Memory B cell (primary cell): ENCODE data around the gene TRAF5.
"Not testable (repeated sequence)": the region's sequence is repeated elsewhere in the genome, so short reads cannot be mapped to it uniquely, and the experiment has no call there.

ENCODE experiments used
- ATAC-seq: fragments of 150-1000 bp; cut with Tn5 transposase; 2 replicates; pipeline ENCODE4 v1.10.0; 2021; ENCODE audit warnings: low read depth, mild to moderate bottlenecking, moderate library complexity
- DNase-seq, 2 donors: peaks; one replicate each; pipeline ENCODE4 v3.0.0; 2022; ENCODE audit warnings: low spot score in 2 of 2
- H3K27ac Mint-ChIP-seq: one replicate; pipeline ENCODE4 v1.8.0; 2022; ENCODE audit warnings: mild to moderate bottlenecking, moderate library complexity, mixed read lengths
- H3K27me3 Mint-ChIP-seq: one replicate; pipeline ENCODE4 v1.8.0; 2022; ENCODE audit warnings: mixed read lengths
- H3K36me3 Mint-ChIP-seq: one replicate; pipeline ENCODE4 v1.8.0; 2022; ENCODE audit warnings: mild to moderate bottlenecking, mixed read lengths
- H3K4me1 Mint-ChIP-seq: one replicate; pipeline ENCODE4 v1.8.0; 2022; ENCODE audit warnings: mixed read lengths
- H3K4me3 Mint-ChIP-seq: one replicate; pipeline ENCODE4 v1.8.0; 2022; ENCODE audit warnings: mild to moderate bottlenecking, moderate library complexity, mixed read lengths
- H3K9me3 Mint-ChIP-seq: one replicate; pipeline ENCODE4 v1.8.0; 2022; ENCODE audit warnings: mixed read lengths

TRAF5 gene

DNA sequence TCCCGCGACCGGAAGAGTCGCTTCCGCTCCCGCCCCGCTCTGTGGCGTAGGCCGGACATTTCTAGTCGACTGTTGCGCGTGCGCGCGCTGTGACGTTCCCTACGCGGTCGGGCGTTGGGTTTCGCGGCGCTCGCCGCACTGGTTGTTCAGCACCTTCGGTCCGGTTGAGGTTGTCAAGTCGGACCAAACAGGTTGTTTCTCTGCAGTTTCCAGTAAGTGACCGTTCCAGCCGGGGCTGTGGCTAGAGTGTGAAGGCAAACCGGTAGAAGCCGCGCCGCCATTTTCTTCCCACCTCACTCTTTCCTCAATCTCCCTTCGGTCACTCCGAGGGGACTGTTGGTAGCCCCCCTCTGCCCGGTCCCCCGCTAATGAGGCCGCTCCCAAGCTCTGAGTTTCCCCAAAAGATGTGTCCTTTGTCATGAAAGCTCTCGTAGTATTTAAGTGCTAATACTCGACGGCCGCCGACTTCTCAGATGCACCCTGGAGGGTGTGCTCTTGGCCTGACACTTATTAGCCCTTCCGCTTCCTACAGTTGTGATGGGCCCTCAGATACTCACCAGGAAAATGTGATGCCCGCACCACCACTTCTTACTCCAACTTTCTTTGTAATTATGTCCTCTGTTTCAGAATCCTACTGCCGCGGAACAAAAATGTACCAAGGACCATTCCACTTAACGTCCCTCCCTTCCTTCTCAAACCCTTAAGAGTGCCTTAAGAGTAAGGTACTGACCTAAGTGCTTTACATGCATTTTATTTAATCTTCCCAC is 56.3 kb downstream of the TRAF5 start:
- peaks cover 13% of the 10 kb centered on the region for H3K4me1 Mint-ChIP-seq
- no peaks in the 10 kb centered on the region for H3K27me3 Mint-ChIP-seq
- ATAC-seq (peak; percentile 92), DNase-seq (peak; percentile 65 to 75)
- H3K9me3 Mint-ChIP-seq = no peaks in the 10 kb centered on the region
- peak overlapping the region; percentile 94 for H3K4me3 Mint-ChIP-seq
- H3K36me3 Mint-ChIP-seq = no peaks in the 10 kb centered on the region
- H3K27ac Mint-ChIP-seq = peak overlapping the region; percentile 98

DNA sequence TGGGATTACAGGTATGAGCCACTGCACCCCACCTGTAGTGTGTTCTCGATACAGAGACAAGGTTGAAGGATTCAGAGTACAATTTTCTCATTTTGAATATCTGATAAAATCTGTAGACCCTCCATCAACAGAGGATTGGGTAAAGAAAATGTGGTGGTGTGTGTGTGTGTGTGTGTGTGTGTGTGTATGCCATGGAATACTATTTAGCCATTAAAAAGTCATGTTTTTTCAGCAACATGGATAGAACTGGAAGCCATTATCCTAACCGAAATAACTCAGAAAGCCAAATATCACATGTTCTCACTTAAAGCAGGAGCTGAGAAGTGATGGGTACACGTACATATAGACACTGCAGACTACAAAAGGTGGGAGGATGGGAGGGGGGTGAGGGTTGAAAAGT is 57.9 kb downstream of the TRAF5 start:
- H3K4me3 Mint-ChIP-seq = no peak overlapping the region
- ATAC-seq (no peak), DNase-seq (no peak)
- no peaks in the 10 kb centered on the region for H3K36me3 Mint-ChIP-seq
- H3K27ac Mint-ChIP-seq = no peak overlapping the region
- peaks cover 9% of the 10 kb centered on the region for H3K4me1 Mint-ChIP-seq
- no peaks in the 10 kb centered on the region for H3K27me3 Mint-ChIP-seq
- H3K9me3 Mint-ChIP-seq = no peaks in the 10 kb centered on the region

DNA sequence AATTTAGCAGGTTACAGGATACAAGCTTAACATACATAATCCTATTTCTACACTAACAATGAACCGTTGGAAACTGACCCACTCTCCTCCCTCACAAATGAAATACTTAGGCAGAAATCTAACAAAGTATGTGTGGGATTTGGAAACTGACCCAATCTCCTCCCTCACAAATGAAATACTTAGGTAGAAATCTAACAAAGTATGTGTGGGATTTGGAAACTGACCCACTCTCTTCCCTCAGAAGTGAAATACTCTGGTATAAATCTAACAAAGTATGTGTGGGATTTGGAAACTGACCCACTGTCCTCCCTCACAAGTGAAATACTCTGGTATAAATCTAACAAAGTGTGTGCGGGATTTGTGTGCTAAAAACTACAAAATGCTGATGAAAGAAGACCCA is 60.3 kb downstream of the TRAF5 start:
- H3K4me3 Mint-ChIP-seq = no peak overlapping the region
- peaks cover 2% of the 10 kb centered on the region for H3K9me3 Mint-ChIP-seq
- H3K27ac Mint-ChIP-seq = no peak overlapping the region
- H3K27me3 Mint-ChIP-seq = no peaks in the 10 kb centered on the region
- H3K36me3 Mint-ChIP-seq = no peaks in the 10 kb centered on the region
- peaks cover 7% of the 10 kb centered on the region for H3K4me1 Mint-ChIP-seq
- DNase-seq = no peak
- ATAC-seq = no peak

DNA sequence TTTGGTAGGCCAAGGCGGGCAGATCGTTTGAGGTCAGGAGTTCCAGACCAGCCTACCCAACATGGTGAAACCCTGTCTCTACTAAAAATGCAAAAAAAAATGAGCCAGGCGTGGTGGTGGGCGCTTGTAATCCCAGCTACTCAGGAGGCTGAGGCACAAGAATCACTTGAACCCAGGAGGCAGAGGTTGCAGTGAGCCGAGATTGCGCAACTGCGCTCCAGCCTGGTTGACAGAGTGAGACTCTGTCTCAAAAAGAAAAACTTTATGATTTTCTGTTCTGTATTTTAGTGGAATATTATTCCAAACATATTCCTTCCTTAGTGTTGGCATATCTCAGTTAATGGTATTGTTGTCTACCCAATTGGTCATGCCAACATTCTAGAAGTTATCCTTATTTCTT is 64.2 kb downstream of the TRAF5 start:
- H3K27ac Mint-ChIP-seq, H3K4me1 Mint-ChIP-seq: not testable (repeated sequence)

DNA sequence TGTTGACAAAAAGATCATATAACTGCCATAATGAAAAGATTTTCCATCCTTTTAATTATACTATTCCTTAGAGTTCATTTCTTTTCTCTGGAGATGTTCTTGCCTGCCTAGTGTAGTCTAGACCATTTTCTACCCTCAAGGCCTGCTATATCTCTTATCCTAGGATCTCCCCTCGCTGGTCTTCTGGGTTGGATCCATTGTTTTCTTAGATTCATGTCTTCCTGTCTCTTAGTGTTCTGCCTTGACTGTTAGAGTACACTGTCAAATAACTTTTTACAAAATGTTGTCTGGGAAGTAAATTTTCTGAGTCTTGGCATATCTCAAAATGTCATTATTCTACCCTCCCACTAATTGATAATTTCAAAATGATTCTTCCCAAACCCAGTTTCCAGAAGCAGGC is 66.6 kb downstream of the TRAF5 start:
- Mint-ChIP-seq H3K9me3 (peaks cover 2% of the 10 kb centered on the region), H3K4me3 (no peak overlapping the region), H3K36me3 (peaks cover 17% of the 10 kb centered on the region), H3K27me3 (no peaks in the 10 kb centered on the region), H3K4me1 (no peaks in the 10 kb centered on the region), H3K27ac (no peak overlapping the region)
- no peak for ATAC-seq
- DNase-seq = no peak

More for the DNA sequence above, 64.2 kb downstream of the TRAF5 start:
- ATAC-seq, DNase-seq, H3K36me3 Mint-ChIP-seq, H3K27me3 Mint-ChIP-seq, H3K4me3 Mint-ChIP-seq, H3K9me3 Mint-ChIP-seq: not testable (repeated sequence)

DNA sequence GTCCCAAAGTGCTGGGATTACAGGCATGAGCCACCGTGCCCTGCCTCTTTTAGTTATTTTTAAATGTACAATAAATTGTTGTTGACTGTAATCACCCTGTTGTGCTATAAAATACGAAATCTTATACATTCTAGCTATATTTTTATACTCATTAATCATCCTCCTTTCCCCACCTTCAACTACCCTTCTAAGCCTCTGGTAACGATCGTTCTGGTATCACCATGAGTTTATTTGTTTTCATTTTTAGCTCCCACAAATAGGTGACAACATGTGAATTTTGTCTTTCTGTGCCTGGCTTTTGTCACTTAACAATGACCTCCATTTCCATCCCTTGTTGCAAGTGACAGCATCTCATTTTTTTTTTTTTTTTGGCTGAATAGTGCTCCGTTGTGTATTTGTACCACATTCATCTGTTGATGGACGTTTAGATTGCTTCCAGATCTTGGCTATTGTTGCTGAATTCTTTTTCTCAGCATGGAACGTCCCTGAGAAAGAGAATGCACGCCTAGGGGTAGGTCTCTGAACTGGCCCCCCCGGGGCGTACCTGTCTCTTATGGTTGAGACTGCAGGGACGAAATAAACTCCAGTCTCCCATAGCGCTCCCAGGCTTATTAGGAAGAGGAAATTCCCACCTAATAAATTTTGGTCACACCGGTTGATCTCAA is 71.8 kb downstream of the TRAF5 start:
- H3K4me3 Mint-ChIP-seq, ATAC-seq, H3K27ac Mint-ChIP-seq, DNase-seq, H3K9me3 Mint-ChIP-seq, H3K27me3 Mint-ChIP-seq: not testable (repeated sequence)
- peaks cover 31% of the 10 kb centered on the region for H3K36me3 Mint-ChIP-seq
- peaks cover 14% of the 10 kb centered on the region for H3K4me1 Mint-ChIP-seq

DNA sequence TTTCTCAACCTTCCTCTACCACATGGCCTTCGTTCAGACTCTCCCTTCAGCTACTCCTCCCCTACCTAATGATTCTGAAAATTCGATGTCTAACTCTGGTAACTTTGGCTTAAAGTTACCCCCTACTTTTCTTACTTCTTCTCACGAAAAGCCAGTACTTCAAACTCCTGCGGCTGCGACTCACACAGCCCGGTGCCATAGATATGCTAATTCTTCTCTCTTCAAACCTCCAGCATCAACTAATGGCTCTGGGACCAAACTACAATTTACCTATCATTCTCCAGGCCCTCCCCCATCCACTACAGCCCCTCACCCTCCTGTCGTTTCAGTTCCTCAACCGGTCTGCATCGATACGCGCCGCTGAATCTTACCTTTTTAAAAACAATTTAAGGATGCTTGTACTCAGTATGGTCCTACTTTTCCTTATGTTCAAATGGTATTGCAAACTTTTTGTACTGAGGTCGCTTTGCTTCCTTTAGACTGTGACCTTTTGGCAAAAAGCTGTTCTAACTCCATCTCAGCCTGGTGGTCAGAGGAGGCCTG is 73.3 kb downstream of the TRAF5 start:
- Mint-ChIP-seq H3K27ac (peak overlapping the region; percentile 88), H3K4me1 (peaks cover 14% of the 10 kb centered on the region), H3K36me3 (peaks cover 32% of the 10 kb centered on the region), H3K4me3 (peak overlapping the region; percentile 59)
- not testable (repeated sequence) for H3K9me3 Mint-ChIP-seq, H3K27me3 Mint-ChIP-seq, DNase-seq, ATAC-seq

DNA sequence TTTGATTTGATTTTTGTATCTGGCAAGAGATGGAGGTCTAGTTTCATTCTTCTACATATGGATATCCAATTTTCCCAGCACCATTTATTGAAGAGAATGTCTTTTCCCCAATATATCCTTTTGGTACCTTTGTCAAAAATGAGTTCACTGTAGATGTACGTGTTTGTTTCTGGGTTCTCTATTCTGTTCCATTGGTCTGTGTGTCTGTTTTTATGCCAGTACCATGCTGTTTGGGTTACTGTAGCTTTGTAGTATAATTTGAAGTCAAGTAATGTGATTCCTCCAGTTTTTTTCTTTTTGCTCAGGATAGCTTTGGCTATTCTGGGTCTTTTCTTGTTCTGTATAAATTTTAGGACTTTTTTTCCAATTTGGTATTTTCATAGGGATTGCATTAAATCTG is 75.1 kb downstream of the TRAF5 start:
- Mint-ChIP-seq H3K9me3 (peaks cover 11% of the 10 kb centered on the region), H3K4me1 (peaks cover 14% of the 10 kb centered on the region), H3K27ac (peak overlapping the region; percentile 88), H3K36me3 (peaks cover 32% of the 10 kb centered on the region)
- not testable (repeated sequence) for H3K4me3 Mint-ChIP-seq, ATAC-seq, H3K27me3 Mint-ChIP-seq, DNase-seq

DNA sequence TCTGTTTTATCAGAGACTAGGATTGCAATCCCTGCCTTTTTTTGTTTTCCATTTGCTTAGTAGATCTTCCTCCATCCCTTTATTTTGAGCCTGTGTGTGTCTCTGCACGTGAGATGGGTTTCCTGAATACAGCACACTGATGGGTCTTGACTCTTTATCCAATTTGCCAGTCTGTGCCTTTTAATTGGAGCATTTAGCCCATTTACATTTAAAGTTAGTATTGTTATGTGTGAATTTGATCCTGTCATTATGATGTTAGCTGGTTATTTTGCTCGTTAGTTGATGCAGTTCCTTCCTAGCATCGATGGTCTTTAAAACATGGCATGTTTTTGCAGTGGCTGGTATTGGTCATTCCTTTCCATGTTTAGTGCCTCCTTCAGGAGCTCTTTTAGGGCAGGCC is 79.5 kb downstream of the TRAF5 start:
- H3K27me3 Mint-ChIP-seq, H3K27ac Mint-ChIP-seq, ATAC-seq, H3K4me3 Mint-ChIP-seq, DNase-seq: not testable (repeated sequence)
- H3K36me3 Mint-ChIP-seq = peaks cover 27% of the 10 kb centered on the region
- H3K4me1 Mint-ChIP-seq = peaks cover 13% of the 10 kb centered on the region
- H3K9me3 Mint-ChIP-seq = peaks cover 12% of the 10 kb centered on the region

DNA sequence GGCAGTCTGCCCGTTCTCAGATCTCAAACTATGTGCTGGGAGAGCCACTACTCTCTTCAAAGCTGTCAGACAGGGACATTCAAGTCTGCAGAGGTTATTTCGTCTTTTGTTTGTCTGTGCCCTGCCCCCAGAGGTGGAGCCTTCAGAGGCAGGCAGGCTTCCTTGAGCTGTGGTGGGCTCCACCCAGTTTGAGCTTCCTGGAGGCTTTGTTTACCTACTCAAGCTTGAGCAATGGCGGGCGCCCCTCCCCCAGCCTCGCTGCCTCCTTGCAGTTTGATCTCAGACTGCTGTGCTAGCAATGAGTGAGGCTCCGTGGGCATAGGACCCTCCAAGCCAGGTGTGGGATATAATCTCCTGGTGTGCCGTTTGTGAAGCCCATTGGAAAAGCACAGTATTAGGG is 81.1 kb downstream of the TRAF5 start:
- not testable (repeated sequence) for H3K27me3 Mint-ChIP-seq, H3K27ac Mint-ChIP-seq, ATAC-seq, H3K9me3 Mint-ChIP-seq, DNase-seq, H3K4me3 Mint-ChIP-seq
- peaks cover 11% of the 10 kb centered on the region for H3K4me1 Mint-ChIP-seq
- H3K36me3 Mint-ChIP-seq = peaks cover 23% of the 10 kb centered on the region

DNA sequence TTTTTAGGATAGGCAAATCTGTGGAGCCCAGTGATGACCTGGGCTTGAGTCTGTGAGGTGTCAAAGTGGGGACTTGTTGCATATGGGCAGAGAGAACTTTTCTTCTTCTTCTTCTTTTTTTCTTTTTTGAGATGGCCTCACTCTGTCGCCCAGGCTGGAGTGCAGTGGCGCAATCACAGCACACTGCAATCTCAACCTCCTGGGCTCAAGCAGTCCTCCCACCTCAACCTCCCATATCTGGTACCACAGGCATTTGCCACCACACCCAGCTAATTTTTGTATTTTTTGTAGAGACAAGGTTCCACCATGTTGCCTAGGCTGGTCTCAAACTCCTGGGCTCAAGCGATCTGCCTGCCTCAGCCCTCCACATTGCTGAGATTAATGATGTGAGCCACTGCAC is 85.0 kb downstream of the TRAF5 start:
- H3K27ac Mint-ChIP-seq = no peak overlapping the region

DNA sequence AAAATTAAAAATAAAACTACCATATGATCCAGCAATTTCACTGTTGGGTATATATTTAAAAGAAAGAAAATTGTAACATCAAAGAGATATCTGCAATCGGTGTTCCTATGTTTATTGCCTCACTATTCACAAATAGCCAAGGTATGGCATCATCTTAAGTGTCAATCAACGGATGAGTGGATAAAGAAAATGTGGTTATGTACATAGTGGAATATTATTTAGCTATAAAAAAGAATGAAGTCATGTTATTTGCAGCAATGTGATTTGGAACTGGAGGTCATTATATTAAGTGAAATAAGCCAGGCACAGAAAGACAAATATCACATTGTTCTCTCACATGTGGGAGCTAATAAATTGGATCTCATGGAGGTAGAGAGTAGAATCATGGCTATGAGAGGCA is 89.1 kb downstream of the TRAF5 start:
- peak overlapping the region; percentile 26 for H3K27ac Mint-ChIP-seq
- ATAC-seq = no peak

More for the DNA sequence above, 85.0 kb downstream of the TRAF5 start:
- DNase-seq (no peak), ATAC-seq (no peak)
- Mint-ChIP-seq H3K27me3 (no peaks in the 10 kb centered on the region), H3K4me1 (peaks cover 18% of the 10 kb centered on the region), H3K4me3 (no peak overlapping the region), H3K36me3 (peaks cover 9% of the 10 kb centered on the region), H3K9me3 (peaks cover 2% of the 10 kb centered on the region)

DNA sequence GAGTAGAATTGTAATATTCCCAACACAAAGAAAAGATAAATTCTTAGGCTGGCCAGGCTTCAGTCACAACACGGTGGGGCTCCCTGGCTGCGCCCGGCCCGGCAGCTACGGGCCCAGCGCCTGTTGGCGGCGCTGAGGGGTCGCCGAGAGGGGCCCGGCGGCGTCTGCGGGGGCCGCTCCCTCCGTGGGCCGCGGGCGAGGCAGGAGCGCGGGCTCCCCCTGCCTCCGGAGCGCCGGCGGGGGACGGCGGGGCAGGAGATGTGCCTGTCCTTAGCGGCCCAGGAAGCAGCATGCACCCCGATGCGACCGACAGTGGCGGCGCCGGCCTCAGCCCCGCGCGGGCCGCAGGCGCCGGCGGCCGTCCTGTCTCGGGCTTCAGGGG is 89.6 kb downstream of the TRAF5 start:
- DNase-seq = peak in 1 of 2 donors; percentile 25
- H3K9me3 Mint-ChIP-seq, H3K36me3 Mint-ChIP-seq, H3K27me3 Mint-ChIP-seq: not testable (repeated sequence)
- H3K4me1 Mint-ChIP-seq = peaks cover 15% of the 10 kb centered on the region
- H3K27ac Mint-ChIP-seq = peak overlapping the region; percentile 26
- peak overlapping the region; percentile 62 for H3K4me3 Mint-ChIP-seq
- peak; percentile 77 for ATAC-seq

More for the DNA sequence above, 89.1 kb downstream of the TRAF5 start:
- peaks cover 5% of the 10 kb centered on the region for H3K36me3 Mint-ChIP-seq
- no peaks in the 10 kb centered on the region for H3K9me3 Mint-ChIP-seq
- H3K4me1 Mint-ChIP-seq = peaks cover 15% of the 10 kb centered on the region
- H3K27me3 Mint-ChIP-seq = no peaks in the 10 kb centered on the region
- peak overlapping the region; percentile 62 for H3K4me3 Mint-ChIP-seq
- no peak for DNase-seq

DNA sequence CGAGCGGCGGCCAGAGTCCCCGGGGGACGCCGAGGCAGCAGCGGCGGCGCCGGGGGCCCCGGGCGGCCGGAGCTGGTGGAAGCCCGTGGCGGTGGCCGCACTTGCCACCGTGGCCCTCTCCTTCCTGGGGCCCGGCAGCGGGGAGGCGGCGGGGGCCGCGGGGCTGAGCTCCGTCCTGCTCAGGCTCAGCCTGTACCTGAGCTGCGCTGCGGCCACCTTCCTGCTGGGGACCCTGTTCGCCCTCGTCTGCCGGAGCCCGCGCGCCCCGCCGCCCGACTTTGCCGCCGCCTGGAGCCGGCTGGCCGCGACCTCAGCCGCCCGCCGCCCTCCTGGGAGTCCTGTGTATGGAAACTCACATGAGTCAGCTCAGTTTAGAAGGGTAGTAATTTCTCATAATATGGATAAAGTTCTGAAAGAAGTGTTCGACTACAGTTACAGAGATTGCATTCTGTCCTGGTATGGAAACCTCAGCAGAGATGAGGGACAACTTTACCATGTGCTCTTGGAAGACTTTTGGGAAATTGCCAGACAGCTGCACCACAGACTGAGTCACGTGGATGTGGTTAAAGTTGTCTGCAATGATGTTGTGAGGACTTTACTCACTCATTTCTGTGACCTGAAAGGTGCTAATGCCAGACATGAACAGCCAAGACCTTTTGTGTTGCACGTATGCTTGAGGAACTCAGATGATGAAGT is 90.1 kb downstream of the TRAF5 start:
- H3K9me3 Mint-ChIP-seq, H3K36me3 Mint-ChIP-seq, H3K27me3 Mint-ChIP-seq: not testable (repeated sequence)
- peak overlapping the region; percentile 78 for H3K27ac Mint-ChIP-seq
- peak overlapping the region; percentile 79 for H3K4me3 Mint-ChIP-seq
- DNase-seq (peak; percentile 25 to 47), ATAC-seq (peak; percentile 66)
- peaks cover 15% of the 10 kb centered on the region for H3K4me1 Mint-ChIP-seq
